ENCODE data around the gene IREB2.

GRCh38 chr15:78405336-78405924 is 32.6 kb upstream of the IREB2 start:
- TF ChIP-seq POLR2A (IDR thresholded peaks at IDR 0.05; ENCODE audit: low read depth, low read length) (no peak), TAF1 (IDR thresholded peaks at IDR 0.05; ENCODE audit: borderline replicate concordance, low read depth, low read length) (no peak), POLR2AphosphoS5 (IDR thresholded peaks at IDR 0.05; ENCODE audit: low read depth, low read length) (no peak)
